Neutrophil (primary cell): ENCODE data around the gene CAPN13.

Source experiments
- H3K27ac ChIP-seq: fragments of 200-600 bp; sonication (generic); 2 replicates; pipeline ENCODE4 v1.5.1; 2016; ENCODE audit warnings: mild to moderate bottlenecking, moderate library complexity
- H3K27me3 ChIP-seq: fragments of 200-600 bp; sonication (generic); 2 replicates; pipeline ENCODE4 v1.6.0; 2016; ENCODE audit warnings: mild to moderate bottlenecking
- H3K36me3 ChIP-seq: fragments of 200-600 bp; sonication (generic); 2 replicates; pipeline ENCODE4 v1.5.1; 2017
- H3K4me1 ChIP-seq, 2 experiments: fragments of 200-600 bp in 1 of 2; sonication (generic) in 1 of 2; 1 replicate in 1 of 2; 2 replicates in 1 of 2; pipeline versions ENCODE4 v1.5.1 to v1.6.1; 2013 to 2016; ENCODE audit warnings: low read depth in 1 of 2, low read length in 1 of 2, mild to moderate bottlenecking in 1 of 2, moderate library complexity in 1 of 2; ENCODE audit not compliant: control insufficient read depth in 1 of 2, insufficient read depth in 1 of 2
- H3K4me3 ChIP-seq, 2 experiments: fragments of 200-600 bp in 1 of 2; sonication (generic) in 1 of 2; 1 replicate in 1 of 2; 2 replicates in 1 of 2; pipeline ENCODE4 v1.5.1; 2013 to 2016; ENCODE audit warnings: low read depth in 1 of 2, low read length in 1 of 2, mild to moderate bottlenecking in 1 of 2, moderate library complexity in 1 of 2
- H3K9me3 ChIP-seq: fragments of 200-600 bp; sonication (generic); 2 replicates; pipeline ENCODE4 v1.5.1; 2016
- CTCF ChIP-seq: fragments of 200-600 bp; sonication (generic); IDR thresholded peaks from 2 replicates; pipeline ENCODE4 v1.5.1; 2016; ENCODE audit warnings: antibody characterized with exemption

Gene CAPN13

GRCh38 chr2:30690126-30690561 lies 117.1 kb downstream of the CAPN13 start:
- Histone ChIP-seq H3K27me3 (no peaks in the 10 kb centered on the region), H3K4me3 (no peak overlapping the region), H3K27ac (peak overlapping the region; percentile 73), H3K4me1 (peaks cover 53 to 66% of the 10 kb centered on the region in 2 experiments), H3K9me3 (no peaks in the 10 kb centered on the region), H3K36me3 (no peaks in the 10 kb centered on the region)
- TF ChIP-seq CTCF: no peak

- Histone ChIP-seq H3K27me3 (no peaks in the 10 kb centered on the region), H3K27ac (peak overlapping the region; percentile 73), H3K9me3 (no peaks in the 10 kb centered on the region), H3K4me1 (peaks cover 59 to 71% of the 10 kb centered on the region in 2 experiments), H3K36me3 (no peaks in the 10 kb centered on the region), H3K4me3 (no peak overlapping the region)
- no peak for TF ChIP-seq CTCF
Observed at GRCh38 chr2:30689496-30690125, 117.6 kb downstream of the CAPN13 start.

GRCh38 chr2:30688956-30689401 lies 118.3 kb downstream of the CAPN13 start:
- Histone ChIP-seq H3K4me3 (no peak overlapping the region), H3K9me3 (no peaks in the 10 kb centered on the region), H3K27ac (peak overlapping the region; percentile 73), H3K4me1 (peaks cover 65 to 75% of the 10 kb centered on the region in 2 experiments), H3K27me3 (no peaks in the 10 kb centered on the region), H3K36me3 (no peaks in the 10 kb centered on the region)
- no peak for TF ChIP-seq CTCF

GRCh38 chr2:30686669-30687068 lies 120.6 kb downstream of the CAPN13 start:
- no peaks in the 10 kb centered on the region for H3K27me3 ChIP-seq
- TF ChIP-seq CTCF: no peak
- no peak overlapping the region for H3K4me3 ChIP-seq
- no peaks in the 10 kb centered on the region for H3K36me3 ChIP-seq
- no peaks in the 10 kb centered on the region for H3K9me3 ChIP-seq
- H3K4me1 ChIP-seq: peaks cover 50 to 62% of the 10 kb centered on the region in 2 experiments
- no peak overlapping the region for H3K27ac ChIP-seq

- peaks cover 47 to 55% of the 10 kb centered on the region in 2 experiments for H3K4me1 ChIP-seq
- H3K4me3 ChIP-seq: no peak overlapping the region
- no peak overlapping the region for H3K27ac ChIP-seq
- H3K36me3 ChIP-seq: no peaks in the 10 kb centered on the region
- H3K27me3 ChIP-seq: no peaks in the 10 kb centered on the region
- no peak for TF ChIP-seq CTCF
- H3K9me3 ChIP-seq: no peaks in the 10 kb centered on the region
Observed at GRCh38 chr2:30686000-30686399, 121.2 kb downstream of the CAPN13 start.
